ENCODE data around the gene RUFY3. TPM values are rescaled to one million over a fixed set of nuclear protein-coding genes. Genes with fewer than 3 reads are reported as not detected.
A peak's percentile ranks its signal among the peaks of the same experiment; 100 is the strongest.
"Not testable (repeated sequence)": the region's sequence is repeated elsewhere in the genome, so short reads cannot be mapped to it uniquely, and the experiment has no call there.

The RUFY3 gene
- total RNA-seq, 1 experiment from 2014 or later: 65.2 TPM

GRCh38 chr4:70829492-70829891 lies 107.7 kb downstream of the RUFY3 start:
- in situ Hi-C loops (cut with HindIII; ENCODE audit: low sequenced_read_pairs): no loop called here
- no peak for DNase-seq (ENCODE audit: low spot score)

DNA sequence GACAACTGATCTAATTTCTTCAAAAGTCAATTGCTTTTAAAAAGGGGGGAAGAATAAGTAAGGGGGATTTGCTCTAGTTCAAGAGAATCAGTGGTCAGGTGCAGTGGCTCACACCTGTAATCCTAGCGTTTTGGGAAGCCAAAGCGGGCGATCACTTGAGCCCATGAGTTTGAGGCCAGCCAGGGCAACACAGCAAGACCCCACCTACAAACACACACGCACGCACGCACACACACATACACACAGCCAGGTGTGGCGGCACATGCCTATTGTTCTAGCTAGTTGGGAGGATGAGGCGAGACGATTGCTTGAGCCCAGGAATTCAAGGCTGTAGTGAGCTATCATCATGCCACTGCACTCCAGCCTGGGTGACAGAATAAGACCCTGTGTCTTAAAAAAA lies 108.3 kb downstream of the RUFY3 start:
- DNase-seq (ENCODE audit: low spot score): no peak
- in situ Hi-C loops (cut with HindIII; ENCODE audit: low sequenced_read_pairs): no loop called here

GRCh38 chr4:70831293-70831692 lies 109.5 kb downstream of the RUFY3 start:
- DNase-seq (ENCODE audit: low spot score): no peak
- in situ Hi-C loops (cut with HindIII; ENCODE audit: low sequenced_read_pairs): no loop called here

DNA sequence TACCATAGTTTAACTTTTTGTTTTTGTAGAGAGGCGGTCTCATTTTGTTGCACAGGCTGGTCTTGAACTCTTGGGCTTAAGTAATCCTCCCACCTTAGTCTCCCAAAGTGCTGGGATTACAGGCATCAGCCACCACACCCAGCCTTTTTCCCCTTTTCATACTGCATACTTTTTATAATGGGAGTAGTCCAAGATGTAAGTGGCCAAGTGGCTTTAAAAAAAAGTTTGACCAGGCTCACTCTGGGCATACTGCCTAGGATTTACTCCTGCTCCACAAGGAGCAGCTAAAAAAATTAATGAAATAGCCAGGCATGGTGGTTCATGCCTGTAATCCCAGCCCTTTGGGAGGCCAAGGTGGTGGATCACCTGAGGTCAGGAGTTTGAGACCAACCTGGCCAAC lies 111.9 kb downstream of the RUFY3 start:
- DNase-seq (ENCODE audit: low spot score): no peak
- in situ Hi-C loops (cut with HindIII; ENCODE audit: low sequenced_read_pairs): no loop called here

GRCh38 chr4:70836081-70836480 lies 114.3 kb downstream of the RUFY3 start:
- in situ Hi-C loops (cut with HindIII; ENCODE audit: low sequenced_read_pairs): no loop called here
- no peak for DNase-seq (ENCODE audit: low spot score)

DNA sequence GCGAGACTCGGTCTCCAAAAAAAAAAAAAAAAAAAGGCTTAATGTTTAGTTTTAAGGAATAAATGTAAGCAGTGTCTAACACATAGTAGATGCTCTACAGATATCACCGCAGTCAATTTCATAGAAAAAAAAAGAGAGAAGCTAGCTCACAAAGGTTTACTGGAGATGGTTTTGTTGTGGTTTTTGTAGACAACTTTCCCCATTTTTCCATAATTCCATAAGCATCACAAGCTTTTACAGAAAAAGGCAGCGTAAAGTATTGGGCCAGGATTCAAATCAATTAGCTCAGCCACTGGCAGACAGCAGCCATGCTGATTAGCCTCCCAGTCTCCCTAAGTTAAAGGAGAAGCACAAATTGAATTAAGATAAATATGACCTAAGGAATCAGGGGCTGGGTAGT lies 116.4 kb downstream of the RUFY3 start:
- in situ Hi-C loops (cut with HindIII; ENCODE audit: low sequenced_read_pairs): no loop called here
- DNase-seq (ENCODE audit: low spot score): peak; percentile 15

GRCh38 chr4:70838666-70839588 lies 117.2 kb downstream of the RUFY3 start:
- peak; percentile 64 for DNase-seq (ENCODE audit: low spot score)
- in situ Hi-C loops (cut with HindIII; ENCODE audit: low sequenced_read_pairs): no loop called here

- in situ Hi-C loops (cut with HindIII; ENCODE audit: low sequenced_read_pairs): no loop called here
- peak; percentile 91 for DNase-seq (ENCODE audit: low spot score)
Measured at GRCh38 chr4:70839589-70840093, 117.9 kb downstream of the RUFY3 start, which contains the start of gene GRSF1. TSS of gene GRSF1 (minus strand) at chr4:70839890. CDS start at chr4:70839827, 63 bp downstream.

DNA sequence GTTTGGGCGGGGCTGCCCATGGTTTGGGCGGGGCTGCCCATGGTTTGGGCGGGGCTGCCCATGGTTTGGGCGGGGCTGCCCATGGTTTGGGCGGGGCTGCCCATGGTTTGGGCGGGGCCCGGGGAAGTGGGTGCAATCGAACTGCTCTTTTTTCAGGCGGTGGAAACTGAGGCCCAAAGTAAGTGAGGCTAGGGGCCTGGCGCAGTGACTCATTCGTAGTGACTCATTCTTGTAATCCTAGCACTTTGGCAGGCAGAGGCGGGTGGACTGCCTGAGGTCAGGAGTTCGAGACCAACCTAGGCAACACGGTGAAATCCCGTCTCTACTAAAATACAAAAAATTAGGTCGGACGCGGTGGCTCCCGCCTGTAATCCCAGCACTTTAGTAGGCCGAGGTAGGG lies 118.4 kb downstream of the RUFY3 start:
- peak; percentile 24 for DNase-seq (ENCODE audit: low spot score)
- in situ Hi-C loops (cut with HindIII; ENCODE audit: low sequenced_read_pairs): not testable (repeated sequence)

DNA sequence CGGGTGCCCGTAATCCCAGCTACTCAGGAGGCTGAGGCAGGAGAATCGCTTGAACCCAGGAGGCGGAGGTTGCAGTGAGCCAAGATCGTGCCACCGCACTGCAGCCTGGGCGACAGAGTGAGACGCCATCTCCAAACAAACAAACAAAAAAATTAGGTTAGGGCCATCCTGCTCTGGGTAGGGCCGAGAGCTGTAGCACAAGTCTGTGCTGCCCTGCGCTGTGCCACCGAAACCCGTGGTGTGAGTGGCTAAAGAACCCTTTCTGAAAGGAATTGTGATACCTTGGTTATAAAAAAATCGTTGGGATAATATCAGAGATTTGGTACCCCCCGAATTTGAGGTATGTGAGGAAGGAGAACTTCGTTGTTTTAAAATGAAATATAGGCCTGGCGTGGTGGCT lies 118.9 kb downstream of the RUFY3 start:
- in situ Hi-C loops (cut with HindIII; ENCODE audit: low sequenced_read_pairs); DNase-seq (ENCODE audit: low spot score): not testable (repeated sequence)

- in situ Hi-C loops (cut with HindIII; ENCODE audit: low sequenced_read_pairs): no loop called here
Measured at GRCh38 chr4:70841211-70841610, 119.4 kb downstream of the RUFY3 start.

DNA sequence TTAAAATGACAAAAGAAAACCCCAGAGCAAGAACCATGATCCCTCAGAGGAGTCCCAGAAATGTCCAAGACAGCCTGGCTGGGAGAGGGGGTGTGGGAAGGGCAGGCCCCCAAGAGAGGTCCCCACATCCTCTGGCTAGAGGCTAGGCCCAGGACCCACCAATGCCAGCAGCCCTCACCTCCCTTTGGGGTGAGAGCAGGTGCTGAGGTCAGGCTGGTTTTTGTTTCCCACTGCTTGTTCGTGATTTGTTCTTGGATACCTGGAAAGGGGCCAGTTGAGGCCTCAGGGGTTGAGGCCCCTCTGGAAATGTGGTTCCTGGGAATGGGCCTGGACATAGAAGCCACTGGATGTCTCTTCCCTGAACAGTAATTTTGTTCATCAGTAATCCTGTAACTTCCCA lies 120.2 kb downstream of the RUFY3 start:
- DNase-seq (ENCODE audit: low spot score): no peak
- in situ Hi-C loops (cut with HindIII; ENCODE audit: low sequenced_read_pairs): no loop called here

More at GRCh38 chr4:70841211-70841610, 119.4 kb downstream of the RUFY3 start:
- no peak for DNase-seq (ENCODE audit: low spot score)

GRCh38 chr4:70842761-70843435 lies 121.1 kb downstream of the RUFY3 start:
- in situ Hi-C loops (cut with HindIII; ENCODE audit: low sequenced_read_pairs): no loop called here

GRCh38 chr4:70844180-70844579 lies 122.4 kb downstream of the RUFY3 start:
- in situ Hi-C loops (cut with HindIII; ENCODE audit: low sequenced_read_pairs): no loop called here
- DNase-seq (ENCODE audit: low spot score): no peak

More at GRCh38 chr4:70842761-70843435, 121.1 kb downstream of the RUFY3 start:
- no peak for DNase-seq (ENCODE audit: low spot score)

DNA sequence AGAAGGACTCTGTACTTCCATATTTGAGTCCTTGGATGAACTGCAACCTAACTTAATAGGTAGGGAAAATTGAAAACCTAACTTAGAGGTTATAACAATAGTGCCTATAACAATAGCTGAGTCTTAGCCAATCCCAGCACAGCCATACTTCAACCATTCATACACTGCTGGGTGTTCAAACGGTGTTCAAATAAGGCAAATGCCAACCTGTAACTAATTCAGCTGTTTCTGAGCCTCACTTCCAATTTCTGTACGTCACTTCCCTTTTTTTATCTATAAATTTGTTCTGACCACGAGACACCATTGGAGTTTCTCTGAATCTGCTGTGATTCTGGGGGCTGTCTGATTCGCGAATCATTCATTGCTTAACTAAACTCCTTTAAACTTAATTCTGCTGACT lies 127.5 kb downstream of the RUFY3 start:
- in situ Hi-C loops (cut with HindIII; ENCODE audit: low sequenced_read_pairs): no loop called here
- no peak for DNase-seq (ENCODE audit: low spot score)

DNA sequence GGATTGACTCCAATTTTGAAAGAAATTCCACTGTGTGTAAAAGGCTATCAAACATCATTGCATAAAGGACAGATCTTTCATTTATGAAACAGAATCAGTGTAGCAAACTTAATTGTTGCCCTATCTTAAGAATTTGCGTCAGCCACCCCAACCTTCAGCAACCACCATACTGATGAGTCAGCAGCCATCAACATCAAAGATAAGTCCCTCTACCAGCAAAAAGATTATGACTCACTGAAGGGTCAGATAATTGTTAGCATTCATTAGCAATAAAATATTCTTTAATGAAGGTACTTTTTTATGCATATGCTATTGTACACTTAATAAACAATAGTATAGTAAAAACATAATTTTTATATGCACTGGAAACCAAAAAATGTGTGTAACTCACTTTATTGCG lies 133.7 kb downstream of the RUFY3 start:
- no peak for DNase-seq (ENCODE audit: low spot score)
- in situ Hi-C loops (cut with HindIII; ENCODE audit: low sequenced_read_pairs): no loop called here
